AG04450 (cell line): ENCODE measurements around the gene RPAP2. TPM values are rescaled to one million over a fixed set of nuclear protein-coding genes. Genes with fewer than 3 reads are reported as not detected.

Experiments used
- CTCF ChIA-PET: fragments of 300-600, 350-600 bp; formaldehyde crosslinking; extraction: SDS; loops from one replicate; lab custom pipeline; 2022; ENCODE audit warnings: antibody characterized with exemption, inconsistent platforms; lab: Charles Lee
- POLR2A ChIA-PET: fragments of 350-600 bp; formaldehyde crosslinking; extraction: SDS; loops from one replicate; lab custom pipeline; 2021; ENCODE audit warnings: antibody characterized with exemption, inconsistent platforms; lab: Yijun Ruan, JAX
- DNase-seq: peaks from one replicate; pipeline ENCODE4 v3.0.0-alpha.2; 2011; ENCODE audit warnings: low read depth, low spot score
- H3K27ac ChIP-seq: one replicate; pipeline ENCODE4 v1.5.1; 2012; ENCODE audit warnings: low read depth, low read length, control low read depth
- H3K27me3 ChIP-seq: one replicate; pipeline ENCODE4 v1.6.0; 2012; ENCODE audit warnings: low read length; ENCODE audit not compliant: control insufficient read depth, insufficient read depth
- H3K4me3 ChIP-seq: 2 replicates; pipeline ENCODE4 v1.5.1; 2011; ENCODE audit warnings: mild to moderate bottlenecking, low read depth, low read length, control low read depth
- H3K9me3 ChIP-seq: 2 replicates; pipeline ENCODE4 v1.5.1; 2012; ENCODE audit warnings: low read length; ENCODE audit not compliant: control insufficient read depth, insufficient read depth
- CTCF ChIP-seq: IDR thresholded peaks from 2 replicates; pipeline ENCODE4 v1.5.1; 2011; ENCODE audit warnings: low read depth, low read length, control low read depth, inconsistent platforms
- polyA plus RNA-seq: library from polyadenylated mRNA; depleted of rRNA; stranded (reverse); fragments of >200 nt; gene quantifications from 2 replicates; pipeline ENCODE4 v1.2.3, GENCODE V29; 2011

RPAP2 gene
- polyA plus RNA-seq, 1 experiment: 21.5 TPM

- no peak for DNase-seq
- peak; percentile 64 for TF ChIP-seq CTCF
- H3K27ac ChIP-seq: no peak overlapping the region
- POLR2A ChIA-PET: no interaction called here
- no peak overlapping the region for H3K4me3 ChIP-seq
- CTCF ChIA-PET: interaction anchor here (0.5 to 2.7 kb wide), 47 partner anchors 9 to 811 kb away, joined by 3 to 25 read pairs (median 4); partner anchors contain the start of genes GLMN and RPL5
- H3K27me3 ChIP-seq: no peaks in the 10 kb centered on the region
- no peaks in the 10 kb centered on the region for H3K9me3 ChIP-seq
These were observed 11.3 kb downstream of the RPAP2 start for GRCh38 chr1:92310185-92310597.

- Histone ChIP-seq H3K27ac (no peak overlapping the region), H3K27me3 (no peaks in the 10 kb centered on the region), H3K9me3 (no peaks in the 10 kb centered on the region), H3K4me3 (no peak overlapping the region)
- DNase-seq: no peak
- ChIA-PET POLR2A (no interaction called here), CTCF (interaction anchor here (0.8 to 0.9 kb wide), 3 partner anchors 10 to 310 kb away, joined by 4 read pairs; no protein-coding TSS in a partner anchor)
- TF ChIP-seq CTCF: no peak
These were observed 15.2 kb downstream of the RPAP2 start for GRCh38 chr1:92314024-92314423.

GRCh38 chr1:92315766-92316599 is 17.1 kb downstream of the RPAP2 start:
- no peak for TF ChIP-seq CTCF
- POLR2A ChIA-PET: no interaction called here
- DNase-seq: no peak
- Histone ChIP-seq H3K4me3 (no peak overlapping the region), H3K27ac (no peak overlapping the region), H3K9me3 (no peaks in the 10 kb centered on the region), H3K27me3 (no peaks in the 10 kb centered on the region)
- CTCF ChIA-PET: no interaction called here

- DNase-seq: no peak
- POLR2A ChIA-PET: no interaction called here
- Histone ChIP-seq H3K9me3 (no peaks in the 10 kb centered on the region), H3K4me3 (no peak overlapping the region), H3K27ac (no peak overlapping the region), H3K27me3 (no peaks in the 10 kb centered on the region)
- no peak for TF ChIP-seq CTCF
- CTCF ChIA-PET: interaction anchor here (0.8 to 3.3 kb wide), 2 partner anchors 8 to 9 kb away, joined by 3 to 25 read pairs; no protein-coding TSS in a partner anchor
These were observed 19.1 kb downstream of the RPAP2 start for GRCh38 chr1:92317836-92318493.
